Mesendoderm (in vitro differentiated cells): ENCODE results near the gene CENPC.
"Not testable (repeated sequence)": the region's sequence is repeated elsewhere in the genome, so short reads cannot be mapped to it uniquely, and the experiment has no call there.

ENCODE experiments used
- DNase-seq: peaks from one replicate; pipeline ENCODE4 v3.0.0; 2013
- H2AK5ac ChIP-seq: 2 replicates; pipeline ENCODE4 v1.6.1; 2013; ENCODE audit warnings: low read length, inconsistent platforms
- H2BK120ac ChIP-seq: 2 replicates; pipeline ENCODE4 v1.6.1; 2013; ENCODE audit warnings: low read depth, mild to moderate bottlenecking, low read length, moderate library complexity, mixed read lengths
- H2BK15ac ChIP-seq: replicated peaks from 2 replicates; pipeline ENCODE4 v1.6.1; 2013; ENCODE audit warnings: low read depth, mild to moderate bottlenecking, moderate library complexity
- H2BK5ac ChIP-seq: 2 replicates; pipeline ENCODE4 v1.6.1; 2013; ENCODE audit warnings: low read length, inconsistent platforms
- H3K18ac ChIP-seq: 2 replicates; pipeline ENCODE4 v1.6.1; 2013; ENCODE audit warnings: mild to moderate bottlenecking, low read length, mixed read lengths
- H3K23ac ChIP-seq: one replicate; pipeline ENCODE4 v1.6.1; 2013; ENCODE audit warnings: low read length
- H3K27ac ChIP-seq: 2 replicates; pipeline ENCODE4 v1.5.1; 2013; ENCODE audit warnings: low read depth, mild to moderate bottlenecking, inconsistent platforms, low read length, moderate library complexity
- H3K27me3 ChIP-seq: 2 replicates; pipeline ENCODE4 v1.6.1; 2013; ENCODE audit warnings: low read length, control low read depth, mild to moderate bottlenecking, inconsistent platforms; ENCODE audit not compliant: insufficient read depth, poor library complexity
- H3K36me3 ChIP-seq: 2 replicates; pipeline ENCODE4 v1.6.1; 2013; ENCODE audit warnings: low read length, inconsistent platforms; ENCODE audit not compliant: control insufficient read depth, insufficient read depth
- H3K4ac ChIP-seq: one replicate; pipeline ENCODE4 v1.6.1; 2013; ENCODE audit warnings: low read depth, mild to moderate bottlenecking, low read length, moderate library complexity
- H3K4me1 ChIP-seq: 2 replicates; pipeline ENCODE4 v1.6.1; 2013; ENCODE audit warnings: low read depth, low read length, inconsistent platforms; ENCODE audit not compliant: control insufficient read depth
- H3K4me2 ChIP-seq: 2 replicates; pipeline ENCODE4 v1.6.1; 2013; ENCODE audit warnings: low read length
- H3K4me3 ChIP-seq: 2 replicates; pipeline ENCODE4 v1.5.1; 2013; ENCODE audit warnings: mild to moderate bottlenecking, low read length
- H3K56ac ChIP-seq: one replicate; pipeline ENCODE4 v1.6.1; 2013; ENCODE audit warnings: low read length
- H3K79me1 ChIP-seq: 2 replicates; pipeline ENCODE4 v1.6.1; 2013; ENCODE audit warnings: low read length, inconsistent platforms
- H3K79me2 ChIP-seq: 2 replicates; pipeline ENCODE4 v1.6.1; 2013; ENCODE audit warnings: mild to moderate bottlenecking, low read length; ENCODE audit not compliant: control insufficient read depth, insufficient read depth
- H3K9ac ChIP-seq: 2 replicates; pipeline ENCODE4 v1.6.1; 2013; ENCODE audit warnings: low read length, inconsistent platforms
- H4K5ac ChIP-seq: one replicate; pipeline ENCODE4 v1.6.1; 2013; ENCODE audit warnings: low read length
- H4K8ac ChIP-seq: one replicate; pipeline ENCODE4 v1.6.1; 2013; ENCODE audit warnings: low read depth, mild to moderate bottlenecking, control low read depth, low read length, moderate library complexity
- WGBS: extraction: QIAGEN DNeasy Blood & Tissue Kit; methylation state at CpG from one replicate; pipeline ENCODE4 v1.1.7; 2013; ENCODE audit warnings: low lambda C conversion rate, missing lambda C conversion rate; ENCODE audit not compliant: insufficient coverage; ENCODE audit errors: extremely low coverage; 5-methylcytosine and 5-hydroxymethylcytosine counted together

The CENPC gene

GRCh38 chr4:67445881-67446280 is 99.4 kb downstream of the CENPC start:
- not testable (repeated sequence) for H3K79me2 ChIP-seq, H3K36me3 ChIP-seq, H3K79me1 ChIP-seq, H2BK120ac ChIP-seq, H3K4me3 ChIP-seq, H2BK5ac ChIP-seq, H3K27ac ChIP-seq, H3K9ac ChIP-seq, DNase-seq, H3K18ac ChIP-seq, H3K4ac ChIP-seq, H2BK15ac ChIP-seq, H3K27me3 ChIP-seq, H3K4me1 ChIP-seq, H3K56ac ChIP-seq, H2AK5ac ChIP-seq, H4K5ac ChIP-seq, H3K23ac ChIP-seq, H3K4me2 ChIP-seq, H4K8ac ChIP-seq
- WGBS: no CpG with 5 or more reads among the region's 25 CpGs

- Histone ChIP-seq H3K4me1 (peaks cover 2% of the 10 kb centered on the region), H3K56ac (no peak overlapping the region), H4K5ac (no peak overlapping the region), H3K9ac (no peak overlapping the region), H2BK120ac (no peak overlapping the region), H3K27me3 (no peaks in the 10 kb centered on the region), H3K79me2 (no peaks in the 10 kb centered on the region), H3K4ac (no peak overlapping the region), H2BK15ac (no peak overlapping the region), H3K36me3 (no peaks in the 10 kb centered on the region), H3K27ac (no peak overlapping the region), H3K23ac (no peak overlapping the region), H3K4me3 (no peak overlapping the region), H2BK5ac (no peak overlapping the region), H2AK5ac (no peak overlapping the region), H3K79me1 (no peaks in the 10 kb centered on the region), H3K18ac (no peak overlapping the region), H4K8ac (no peak overlapping the region), H3K4me2 (no peak overlapping the region)
- DNase-seq: no peak
- no CpG with 5 or more reads among the region's 4 CpGs for WGBS
These were observed 106.3 kb downstream of the CENPC start for GRCh38 chr4:67438975-67439374.

GRCh38 chr4:67437974-67438713 is 107.2 kb downstream of the CENPC start:
- Histone ChIP-seq H3K27ac (no peak overlapping the region), H3K23ac (no peak overlapping the region), H3K36me3 (no peaks in the 10 kb centered on the region), H3K27me3 (no peaks in the 10 kb centered on the region), H2AK5ac (no peak overlapping the region), H3K9ac (no peak overlapping the region), H3K4me2 (no peak overlapping the region), H3K4me1 (peaks cover 2% of the 10 kb centered on the region), H2BK15ac (no peak overlapping the region), H3K56ac (no peak overlapping the region), H4K8ac (no peak overlapping the region), H3K4me3 (no peak overlapping the region), H3K4ac (no peak overlapping the region), H3K18ac (no peak overlapping the region), H3K79me2 (no peaks in the 10 kb centered on the region), H3K79me1 (no peaks in the 10 kb centered on the region), H2BK120ac (no peak overlapping the region), H4K5ac (no peak overlapping the region), H2BK5ac (no peak overlapping the region)
- DNase-seq: no peak
- no CpG with 5 or more reads among the region's 2 CpGs for WGBS

- peak; percentile 7 for DNase-seq
- H3K4ac ChIP-seq: no peak overlapping the region
- H3K9ac ChIP-seq: no peak overlapping the region
- no peak overlapping the region for H4K5ac ChIP-seq
- no peak overlapping the region for H4K8ac ChIP-seq
- H3K18ac ChIP-seq: no peak overlapping the region
- no peak overlapping the region for H2BK120ac ChIP-seq
- peaks cover 2% of the 10 kb centered on the region for H3K4me1 ChIP-seq
- no peaks in the 10 kb centered on the region for H3K27me3 ChIP-seq
- no CpG with 5 or more reads among the region's 2 CpGs for WGBS
- no peak overlapping the region for H3K23ac ChIP-seq
- no peak overlapping the region for H3K56ac ChIP-seq
- H2BK5ac ChIP-seq: no peak overlapping the region
- H3K79me1 ChIP-seq: no peaks in the 10 kb centered on the region
- no peak overlapping the region for H2AK5ac ChIP-seq
- no peaks in the 10 kb centered on the region for H3K79me2 ChIP-seq
- H3K27ac ChIP-seq: no peak overlapping the region
- no peaks in the 10 kb centered on the region for H3K36me3 ChIP-seq
- H3K4me3 ChIP-seq: no peak overlapping the region
- no peak overlapping the region for H3K4me2 ChIP-seq
- H2BK15ac ChIP-seq: no peak overlapping the region
These were observed 108.6 kb downstream of the CENPC start for GRCh38 chr4:67436742-67437141.

- Histone ChIP-seq H2BK15ac (no peak overlapping the region), H3K4me1 (no peaks in the 10 kb centered on the region), H3K4me2 (no peak overlapping the region), H3K4ac (no peak overlapping the region), H2AK5ac (no peak overlapping the region), H3K27ac (no peak overlapping the region), H4K5ac (no peak overlapping the region), H3K79me1 (no peaks in the 10 kb centered on the region), H3K18ac (no peak overlapping the region), H3K56ac (no peak overlapping the region), H2BK5ac (no peak overlapping the region), H2BK120ac (no peak overlapping the region), H4K8ac (no peak overlapping the region), H3K23ac (no peak overlapping the region), H3K4me3 (no peak overlapping the region), H3K9ac (no peak overlapping the region), H3K27me3 (no peaks in the 10 kb centered on the region), H3K36me3 (no peaks in the 10 kb centered on the region), H3K79me2 (no peaks in the 10 kb centered on the region)
- WGBS: no CpG with 5 or more reads among the region's 1 CpG
- DNase-seq: no peak
These were observed 114.3 kb downstream of the CENPC start for GRCh38 chr4:67430989-67431388.

GRCh38 chr4:67428819-67429218 is 116.5 kb downstream of the CENPC start:
- Histone ChIP-seq H2AK5ac (no peak overlapping the region), H3K27ac (no peak overlapping the region), H3K9ac (no peak overlapping the region), H3K79me2 (no peaks in the 10 kb centered on the region), H3K27me3 (no peaks in the 10 kb centered on the region), H4K5ac (no peak overlapping the region), H3K4me2 (no peak overlapping the region), H2BK5ac (no peak overlapping the region), H3K56ac (no peak overlapping the region), H2BK120ac (no peak overlapping the region), H3K79me1 (no peaks in the 10 kb centered on the region), H3K4me1 (no peaks in the 10 kb centered on the region), H3K4me3 (no peak overlapping the region), H4K8ac (no peak overlapping the region), H3K18ac (no peak overlapping the region), H3K4ac (no peak overlapping the region), H2BK15ac (no peak overlapping the region), H3K36me3 (no peaks in the 10 kb centered on the region), H3K23ac (no peak overlapping the region)
- WGBS: no CpG with 5 or more reads among the region's 2 CpGs
- DNase-seq: no peak
